ENCODE data around the gene PUS10.
"Not testable (repeated sequence)": the region's sequence is repeated elsewhere in the genome, so short reads cannot be mapped to it uniquely, and the experiment has no call there.

PUS10 gene, protein sequence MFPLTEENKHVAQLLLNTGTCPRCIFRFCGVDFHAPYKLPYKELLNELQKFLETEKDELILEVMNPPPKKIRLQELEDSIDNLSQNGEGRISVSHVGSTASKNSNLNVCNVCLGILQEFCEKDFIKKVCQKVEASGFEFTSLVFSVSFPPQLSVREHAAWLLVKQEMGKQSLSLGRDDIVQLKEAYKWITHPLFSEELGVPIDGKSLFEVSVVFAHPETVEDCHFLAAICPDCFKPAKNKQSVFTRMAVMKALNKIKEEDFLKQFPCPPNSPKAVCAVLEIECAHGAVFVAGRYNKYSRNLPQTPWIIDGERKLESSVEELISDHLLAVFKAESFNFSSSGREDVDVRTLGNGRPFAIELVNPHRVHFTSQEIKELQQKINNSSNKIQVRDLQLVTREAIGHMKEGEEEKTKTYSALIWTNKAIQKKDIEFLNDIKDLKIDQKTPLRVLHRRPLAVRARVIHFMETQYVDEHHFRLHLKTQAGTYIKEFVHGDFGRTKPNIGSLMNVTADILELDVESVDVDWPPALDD

DNA sequence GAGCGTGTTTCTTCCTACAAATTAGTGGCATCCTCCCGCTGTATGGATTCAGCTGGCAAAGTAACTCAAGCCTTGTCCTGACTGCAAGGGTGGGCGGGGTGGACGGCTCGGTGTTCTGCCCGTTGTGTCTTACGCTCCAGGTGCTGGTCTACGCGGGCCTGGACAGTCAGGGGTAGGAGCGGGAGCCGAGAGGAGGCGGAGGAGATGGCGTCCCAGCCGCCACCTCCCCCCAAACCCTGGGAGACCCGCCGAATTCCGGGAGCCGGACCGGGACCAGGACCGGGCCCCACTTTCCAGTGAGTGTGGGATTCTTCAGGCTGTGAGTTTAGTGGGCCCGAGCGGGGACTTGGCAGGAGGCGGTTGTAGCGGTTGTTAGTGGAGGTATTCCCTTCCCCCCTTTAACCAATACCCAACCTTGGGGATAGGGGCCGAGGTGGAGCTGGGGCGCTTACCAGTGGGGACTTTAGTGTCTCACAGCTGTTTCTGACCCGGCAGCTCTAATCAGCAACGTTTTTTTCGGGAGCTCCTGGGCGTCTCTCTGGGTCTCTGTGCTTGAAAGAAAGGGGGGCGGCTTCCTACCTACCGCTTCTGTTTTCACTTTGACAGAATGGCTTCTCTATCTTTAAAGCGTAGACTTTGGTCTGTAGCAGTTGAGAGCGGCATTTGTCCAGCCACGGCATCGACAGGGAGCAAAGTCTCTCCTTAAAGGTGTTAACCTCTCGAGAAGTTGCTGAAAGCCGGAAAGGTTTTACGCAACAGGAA lies at the start of gene PUS10, which contains the start of gene PEX13:
Gene PUS10, minus strand, starts transcription at position 700 of the 762 bp plus-strand sequence. CDS start 6,365 bp downstream, outside the sequence.
Gene PEX13, plus strand, starts transcription at position 165 of the 762 bp plus-strand sequence. Its CDS starts 40 bp downstream, at position 205.
- DNase-seq (ENCODE audit: low spot score): peak; percentile 89

DNA sequence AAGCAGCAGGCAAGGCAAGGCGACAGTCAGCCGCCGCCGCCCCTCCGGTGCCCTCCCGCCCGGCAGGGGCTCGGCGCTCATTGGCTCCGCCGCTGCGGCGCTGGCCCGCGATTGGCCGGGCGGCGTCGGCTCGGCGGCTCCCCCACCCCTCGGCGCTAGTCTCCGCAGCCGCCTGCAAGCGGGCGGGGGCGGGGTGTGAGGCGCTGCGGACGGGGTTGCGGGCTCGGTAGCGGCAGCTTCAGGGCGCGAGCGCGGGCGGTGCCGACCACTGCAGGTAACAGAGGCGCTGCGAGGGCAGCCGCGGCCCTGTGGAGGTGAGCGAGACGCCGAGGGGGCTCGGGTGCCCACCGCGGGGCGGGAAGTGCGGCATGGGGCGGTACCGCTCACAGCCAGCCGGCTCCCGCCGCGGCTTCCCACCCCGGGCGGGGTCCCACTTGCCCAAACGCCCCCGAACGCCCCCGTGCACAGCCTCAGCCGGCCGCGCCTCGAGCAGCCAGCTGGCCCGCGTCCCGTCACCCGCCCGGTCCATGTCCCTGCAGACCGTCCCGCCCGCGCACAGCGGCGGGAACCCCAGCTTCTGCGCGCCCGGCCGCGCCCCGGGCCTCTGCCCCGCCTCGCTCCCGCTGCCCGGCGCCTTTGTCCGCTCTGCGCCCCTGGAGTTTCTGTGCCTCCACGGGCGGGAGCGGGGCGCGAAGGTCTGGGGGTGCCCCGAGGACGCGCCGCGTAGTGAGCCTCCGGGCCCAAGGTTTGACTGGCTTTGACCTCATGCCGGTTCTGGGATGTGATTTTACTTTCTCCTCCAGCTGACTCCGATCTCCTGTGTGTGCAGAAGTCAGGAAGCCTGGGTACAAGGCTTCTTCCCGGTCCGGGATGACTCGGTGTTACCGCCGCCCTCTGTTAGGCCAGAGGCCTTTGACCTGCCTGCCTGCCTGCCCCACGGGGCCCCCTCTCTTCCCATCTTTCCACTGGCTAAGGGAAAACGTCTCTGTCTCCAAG lies 48.0 kb upstream of the PUS10 start, which contains the start of gene SANBR:
Gene SANBR, plus strand, starts transcription at position 158 of the 996 bp plus-strand sequence. CDS start 4,480 bp downstream, outside the sequence.
- peak; percentile 95 for DNase-seq (ENCODE audit: low spot score)

DNA sequence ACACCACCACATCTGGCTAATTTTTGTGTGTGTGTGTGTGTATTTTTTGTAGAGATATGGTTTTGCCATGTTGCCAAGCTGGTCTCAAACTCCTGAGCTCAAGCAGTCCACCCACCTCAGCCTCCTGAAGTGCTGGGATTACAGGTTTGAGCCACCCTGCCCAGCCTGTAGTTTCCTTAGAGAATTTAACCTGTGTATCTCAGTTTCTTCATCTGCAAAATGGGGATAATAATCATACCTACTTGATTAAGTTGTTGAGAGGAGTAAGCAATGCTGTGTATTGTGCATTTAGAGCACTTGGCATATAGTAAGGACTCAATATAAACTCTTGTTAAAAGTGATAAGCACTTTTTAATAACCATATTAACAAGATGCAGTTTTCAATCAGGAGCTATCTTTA lies 41.3 kb upstream of the PUS10 start:
- DNase-seq (ENCODE audit: low spot score): no peak

DNA sequence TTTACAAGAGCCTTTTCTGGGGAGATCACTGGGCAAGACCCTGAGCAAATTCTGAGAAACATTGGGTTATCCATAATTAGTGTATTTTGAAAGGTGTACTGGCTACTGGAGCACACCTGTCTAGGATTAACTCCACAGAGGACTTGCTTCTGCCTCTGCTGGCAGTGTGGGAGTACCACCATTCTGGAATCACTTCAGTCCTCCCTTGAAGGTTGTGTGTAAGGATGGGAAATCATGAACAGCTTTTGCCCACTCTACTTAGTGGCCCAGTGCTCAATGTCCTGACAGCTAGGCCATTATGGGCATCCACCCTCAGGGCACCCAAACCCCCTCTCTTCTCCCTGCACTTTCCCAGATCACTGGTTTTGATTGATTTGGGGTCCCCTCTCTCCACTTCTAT lies 39.5 kb upstream of the PUS10 start:
- DNase-seq (ENCODE audit: low spot score): no peak

DNA sequence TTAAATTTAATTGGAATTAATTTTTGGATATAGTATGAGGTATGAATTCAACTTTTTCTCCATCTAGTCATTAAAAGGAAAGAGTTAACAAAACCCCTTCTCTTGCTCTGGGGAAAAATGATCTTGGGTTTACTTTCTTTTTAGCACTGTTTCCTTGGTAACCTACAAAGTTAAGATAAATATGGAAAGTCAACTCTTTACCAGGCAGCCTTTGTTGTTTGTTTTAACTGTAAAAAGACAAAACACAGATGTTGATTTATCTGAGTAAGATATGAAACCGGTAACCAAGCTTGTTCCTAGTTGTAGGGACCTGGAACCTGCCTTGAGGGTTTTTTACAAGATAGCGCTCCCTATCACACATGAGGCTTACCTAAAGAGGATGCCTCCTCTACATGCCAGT lies 37.5 kb upstream of the PUS10 start:
- DNase-seq (ENCODE audit: low spot score): no peak

DNA sequence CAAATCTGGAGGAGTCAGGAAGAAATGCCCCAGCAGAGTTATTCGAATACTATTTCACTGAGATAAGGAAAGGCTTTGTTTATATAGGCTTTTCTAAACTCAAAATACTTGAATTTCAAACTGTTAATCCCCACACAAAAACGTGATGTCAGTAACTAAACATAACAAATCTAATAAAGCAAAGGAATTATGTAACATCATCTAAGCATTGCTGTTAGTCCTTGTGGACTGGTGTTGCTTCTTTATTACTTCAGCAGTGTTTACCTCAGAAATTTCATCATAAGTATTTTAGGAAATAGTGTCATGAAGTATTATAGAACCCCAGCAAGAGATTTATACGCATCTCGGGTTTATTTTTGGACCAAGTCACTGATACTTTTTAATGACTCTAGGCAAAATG lies 27.9 kb upstream of the PUS10 start:
- DNase-seq (ENCODE audit: low spot score): no peak

DNA sequence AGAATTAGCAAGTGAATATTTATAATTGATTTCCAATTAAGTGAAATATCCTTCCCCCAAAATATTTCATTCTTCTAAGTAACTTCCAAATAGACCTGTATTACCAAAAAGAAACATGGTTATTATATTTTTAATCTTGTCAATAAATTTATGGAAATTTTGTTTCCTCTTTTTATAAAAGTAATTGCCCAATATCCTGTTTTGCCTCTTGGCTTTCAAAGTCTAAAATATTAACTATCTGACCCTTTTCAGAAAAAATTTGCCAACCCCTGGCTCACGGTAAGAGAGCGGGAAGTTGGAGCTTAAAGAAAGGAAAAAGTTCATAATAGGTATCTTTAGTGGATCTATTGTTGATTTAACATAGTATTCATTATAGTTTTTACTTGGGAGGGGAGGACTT lies 27.2 kb upstream of the PUS10 start:
- DNase-seq (ENCODE audit: low spot score): no peak

DNA sequence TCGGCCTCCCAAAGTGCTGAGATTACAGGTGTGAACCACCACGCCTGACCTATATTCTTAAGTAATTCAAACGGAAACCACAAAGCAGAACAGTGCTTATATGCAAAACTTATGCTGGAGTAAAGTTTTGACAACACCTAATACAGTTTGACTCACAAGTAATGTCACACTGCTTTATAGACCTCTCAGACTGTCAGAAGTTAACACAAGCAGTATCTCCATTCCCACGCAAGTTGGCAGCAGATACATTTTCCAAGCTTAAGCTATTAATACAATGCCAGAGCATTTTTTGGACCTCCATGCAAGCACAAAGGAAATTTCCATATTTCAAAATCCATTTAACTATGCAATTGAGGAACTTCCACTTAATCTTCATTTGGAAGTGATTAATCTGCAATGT lies 26.6 kb upstream of the PUS10 start:
- DNase-seq (ENCODE audit: low spot score): peak; percentile 41

DNA sequence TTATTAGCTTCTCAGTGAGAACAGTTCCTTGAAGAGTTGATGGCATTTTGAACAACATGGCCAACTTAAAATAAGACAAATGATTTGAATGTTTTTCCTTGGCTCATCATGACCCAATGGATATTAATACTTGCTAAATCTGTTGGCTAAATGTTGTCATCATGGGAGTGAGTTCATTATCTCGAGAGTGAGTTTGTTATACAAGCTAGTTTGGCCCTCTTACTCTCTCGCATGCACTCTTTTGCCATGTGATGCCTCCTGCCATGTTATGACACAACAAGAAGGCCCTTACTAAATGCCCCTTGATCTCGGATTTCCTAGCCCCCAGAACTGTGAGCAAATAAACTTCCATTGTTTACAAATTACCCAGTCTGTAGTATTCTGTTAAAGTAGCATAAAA lies 24.8 kb upstream of the PUS10 start:
- DNase-seq (ENCODE audit: low spot score): no peak

DNA sequence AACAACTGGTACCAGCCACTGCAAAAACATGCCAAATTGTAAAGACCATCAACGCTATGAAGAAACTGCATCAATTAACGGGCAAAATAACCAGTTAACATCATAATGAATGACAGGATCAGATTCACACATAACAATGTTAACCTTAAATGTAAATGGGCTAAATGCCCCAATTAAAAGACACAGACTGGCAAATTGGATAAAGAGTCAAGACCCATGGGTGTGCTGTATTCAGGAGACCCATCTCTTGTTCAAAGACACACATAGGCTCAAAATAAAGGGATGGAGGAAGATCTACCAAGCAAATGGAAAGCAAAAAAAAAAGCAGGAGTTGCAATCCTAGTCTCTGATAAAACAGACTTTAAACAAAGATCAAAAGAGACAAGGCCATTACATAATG lies 18.6 kb upstream of the PUS10 start:
- not testable (repeated sequence) for DNase-seq (ENCODE audit: low spot score)

DNA sequence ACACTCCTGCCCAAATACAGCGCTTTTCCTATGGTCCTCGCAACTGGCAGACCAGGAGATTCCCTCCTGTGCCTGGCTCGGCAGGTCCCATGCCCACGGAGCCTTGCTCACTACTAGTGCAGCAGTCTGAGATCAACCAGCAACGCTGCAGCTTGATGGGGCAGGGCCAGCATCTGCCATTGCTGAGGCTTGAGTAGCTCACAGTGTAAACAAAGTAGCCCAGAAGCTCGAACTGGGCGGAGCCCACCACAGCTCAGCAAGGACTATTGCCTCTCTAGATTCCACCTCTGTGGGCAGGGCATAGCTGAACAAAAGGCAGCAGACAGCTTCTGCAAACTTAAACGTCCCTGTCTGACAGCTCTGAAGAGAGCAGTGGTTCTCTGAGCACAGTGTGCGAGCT lies 16.5 kb upstream of the PUS10 start:
- not testable (repeated sequence) for DNase-seq (ENCODE audit: low spot score)

DNA sequence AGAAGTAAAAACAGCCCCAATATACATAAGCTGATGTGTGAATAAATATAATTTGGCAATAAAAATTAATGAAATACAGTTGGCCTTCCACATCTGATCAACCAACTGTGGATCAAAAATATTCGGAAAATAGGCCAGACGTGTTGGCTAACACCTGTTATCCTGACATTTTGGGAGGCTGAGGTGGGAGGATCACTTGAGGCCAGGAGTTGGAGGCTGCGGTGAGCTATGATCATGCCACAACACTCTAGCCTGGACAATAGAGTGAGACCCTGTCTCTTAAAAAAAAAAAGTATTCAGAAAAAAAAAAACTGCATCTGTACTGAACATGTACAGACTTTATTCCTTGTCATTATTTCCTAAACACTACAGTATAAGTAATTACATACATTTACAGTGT lies 11.5 kb upstream of the PUS10 start:
- DNase-seq (ENCODE audit: low spot score): no peak

DNA sequence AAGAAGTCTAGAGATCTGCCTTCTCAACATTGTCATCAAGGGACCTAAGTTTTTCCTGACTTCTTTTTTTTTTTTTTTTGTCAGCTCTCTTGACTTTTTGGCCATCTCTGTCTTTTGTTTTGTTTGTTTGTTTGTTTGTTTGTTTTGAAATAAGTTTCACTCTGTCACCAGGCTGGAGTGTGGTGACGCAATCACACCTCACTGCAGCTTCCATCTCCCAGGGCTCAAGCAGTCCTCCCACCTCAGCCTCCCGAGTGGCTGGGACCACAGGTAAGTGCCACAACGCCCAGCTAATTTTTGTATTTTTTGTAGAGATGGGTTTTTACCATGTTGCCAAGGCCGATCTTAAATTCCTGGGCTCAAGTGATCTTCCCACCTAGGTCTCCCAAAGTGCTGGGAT lies 5.6 kb upstream of the PUS10 start:
- no peak for DNase-seq (ENCODE audit: low spot score)

DNA sequence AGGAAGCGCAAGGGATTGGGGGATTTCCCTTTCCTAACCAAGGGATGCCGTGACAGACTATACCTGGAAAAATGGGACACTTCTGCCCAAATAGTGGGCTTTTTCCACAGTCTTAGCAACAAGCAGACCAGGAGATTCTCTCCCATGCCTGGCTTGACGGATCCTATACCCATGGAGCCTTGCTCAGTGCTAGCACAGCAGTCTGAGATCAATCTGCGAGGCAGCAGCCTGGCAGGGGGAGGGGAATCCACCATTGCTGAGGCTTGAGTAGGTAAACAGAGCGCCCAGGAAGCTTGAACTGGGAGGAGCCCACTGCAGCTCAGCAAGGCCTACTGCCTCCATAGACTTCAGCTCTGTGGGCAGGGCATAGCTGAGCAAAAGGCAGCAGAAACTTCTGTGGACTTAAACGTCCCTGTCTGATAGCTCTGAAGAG lies 3.2 kb upstream of the PUS10 start:
- no peak for DNase-seq (ENCODE audit: low spot score)

DNA sequence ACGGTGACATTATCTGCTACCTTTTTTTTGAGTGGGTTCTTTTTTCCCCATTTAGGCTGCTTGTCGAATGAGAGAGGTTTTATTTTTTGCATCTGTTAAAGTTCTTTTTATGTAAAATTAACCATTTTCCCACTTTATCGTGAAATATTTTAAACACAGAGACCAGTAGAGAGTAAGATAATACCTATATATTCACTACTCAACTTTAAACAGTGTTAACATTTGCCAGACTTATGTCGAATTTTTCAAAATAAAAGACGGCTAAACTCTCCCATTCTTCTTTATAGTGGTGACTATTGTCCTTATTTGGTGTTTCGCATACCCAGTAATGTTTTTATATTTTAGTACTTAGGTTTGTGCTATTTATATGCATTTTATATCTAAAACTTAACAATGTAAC lies 743 bp upstream of the PUS10 start:
- DNase-seq (ENCODE audit: low spot score): no peak

DNA sequence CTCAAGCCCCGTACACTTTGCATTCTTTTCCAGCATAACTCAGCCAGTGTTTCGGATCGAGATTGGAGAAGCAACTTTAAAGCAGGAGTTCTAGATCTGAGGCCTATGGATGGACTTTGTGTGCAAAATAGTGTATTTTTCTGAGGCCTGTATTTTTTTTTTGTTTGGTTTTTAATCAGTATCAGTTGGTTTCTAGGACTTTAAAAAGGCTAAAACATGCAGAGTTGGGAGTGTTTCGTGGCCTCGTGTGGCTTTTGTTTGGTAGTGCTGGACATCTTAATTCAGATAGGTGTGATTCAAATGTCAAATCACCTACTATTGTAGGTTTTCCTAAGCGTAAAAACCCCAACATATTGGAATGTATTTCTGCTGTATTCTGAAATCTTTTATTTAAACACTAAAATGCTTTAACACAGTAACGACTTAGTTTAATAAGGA lies 282 bp upstream of the PUS10 start:
- no peak for DNase-seq (ENCODE audit: low spot score)

DNA sequence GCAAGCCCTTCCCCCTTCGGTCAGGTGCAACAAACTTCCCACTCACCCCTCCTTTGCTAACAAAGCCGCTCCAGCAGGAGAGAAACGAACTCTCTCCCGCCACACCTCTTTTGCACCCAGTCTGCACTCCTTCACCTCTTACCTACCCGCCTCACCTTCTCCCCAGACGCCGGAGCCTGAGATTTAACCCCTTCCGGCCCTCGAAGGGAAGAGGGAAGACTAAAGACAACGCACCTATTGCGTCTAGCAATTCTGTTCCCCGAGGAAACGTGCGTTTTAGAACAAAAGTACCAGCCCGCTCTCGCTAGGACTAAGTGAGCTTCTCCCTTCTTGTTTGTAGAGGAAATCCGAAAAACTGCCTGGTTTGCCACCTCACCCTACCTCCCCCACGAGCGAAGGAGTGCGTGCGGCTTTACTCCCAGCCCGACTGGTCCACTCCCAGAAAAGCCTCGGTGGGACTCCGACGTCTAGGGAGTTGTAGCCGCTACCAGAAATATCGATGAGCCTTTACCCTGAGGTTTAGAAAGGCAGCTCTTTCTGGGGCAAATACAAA lies 976 bp downstream of the PUS10 start:
- peak; percentile 78 for DNase-seq (ENCODE audit: low spot score)

DNA sequence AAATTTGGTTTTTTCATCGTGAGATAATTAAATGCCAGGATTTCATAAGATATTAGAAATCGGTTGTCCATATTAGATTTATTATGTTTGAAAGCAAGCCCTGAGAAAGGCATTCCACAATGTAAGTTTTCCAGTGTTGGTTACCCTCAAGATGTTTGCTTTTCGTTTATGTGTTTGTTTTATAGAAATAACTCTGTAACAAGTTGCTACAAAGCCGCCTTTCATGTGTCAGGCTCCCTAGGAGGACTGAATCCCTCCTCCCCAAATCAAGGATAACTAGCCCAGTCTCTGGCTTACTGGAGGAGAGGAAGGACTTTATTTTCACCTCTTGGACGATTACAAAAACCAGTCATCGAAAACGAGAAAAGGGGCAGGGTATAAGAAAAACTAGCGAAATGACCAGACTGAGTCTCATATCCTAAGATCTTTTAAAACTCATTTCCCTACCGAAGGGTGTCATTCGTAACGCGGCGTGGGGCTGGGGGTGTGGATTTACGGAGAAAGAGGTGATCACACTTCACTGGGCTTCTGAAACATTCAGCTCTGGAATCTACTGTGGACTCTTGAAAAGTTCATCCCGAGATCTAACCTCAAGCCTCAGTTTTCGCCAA lies 1.6 kb downstream of the PUS10 start:
- no peak for DNase-seq (ENCODE audit: low spot score)

DNA sequence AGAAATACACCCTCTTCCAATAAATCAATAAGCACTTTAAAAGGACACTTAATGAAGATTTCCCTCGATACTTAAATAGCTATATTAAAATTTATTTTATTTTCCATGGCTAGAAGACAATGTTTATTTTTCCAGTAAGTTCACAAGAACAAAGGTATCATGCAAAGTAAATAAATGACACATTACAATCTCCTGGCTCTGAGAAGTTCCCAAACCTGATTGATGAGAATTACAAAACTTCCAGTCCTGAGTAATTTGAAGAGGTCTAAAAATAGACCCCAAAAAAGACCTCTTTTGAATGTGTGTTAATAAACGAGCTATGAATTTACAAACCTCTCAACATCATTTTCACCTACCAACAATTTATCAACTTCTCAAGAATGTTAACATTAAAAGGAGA lies 2.1 kb downstream of the PUS10 start:
- no peak for DNase-seq (ENCODE audit: low spot score)

DNA sequence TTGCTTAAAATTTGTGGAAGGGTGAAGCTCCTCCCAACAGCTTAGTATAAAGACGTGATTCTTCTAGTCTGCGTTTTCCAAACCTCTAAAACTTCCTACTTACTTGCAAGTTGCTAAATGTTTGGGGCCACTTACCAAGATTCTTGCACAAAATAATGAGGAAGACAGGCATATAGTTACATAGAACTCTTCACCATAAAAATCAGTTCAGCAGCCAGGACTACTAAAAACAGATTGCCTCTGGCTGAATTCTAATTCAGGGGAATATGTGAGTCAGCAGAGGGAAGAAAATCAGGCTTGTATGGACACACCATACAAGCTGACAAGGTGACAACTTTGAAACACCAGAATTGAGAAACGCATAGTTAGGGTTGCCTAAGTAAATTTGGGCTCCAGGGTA lies 3.3 kb downstream of the PUS10 start:
- no peak for DNase-seq (ENCODE audit: low spot score)

DNA sequence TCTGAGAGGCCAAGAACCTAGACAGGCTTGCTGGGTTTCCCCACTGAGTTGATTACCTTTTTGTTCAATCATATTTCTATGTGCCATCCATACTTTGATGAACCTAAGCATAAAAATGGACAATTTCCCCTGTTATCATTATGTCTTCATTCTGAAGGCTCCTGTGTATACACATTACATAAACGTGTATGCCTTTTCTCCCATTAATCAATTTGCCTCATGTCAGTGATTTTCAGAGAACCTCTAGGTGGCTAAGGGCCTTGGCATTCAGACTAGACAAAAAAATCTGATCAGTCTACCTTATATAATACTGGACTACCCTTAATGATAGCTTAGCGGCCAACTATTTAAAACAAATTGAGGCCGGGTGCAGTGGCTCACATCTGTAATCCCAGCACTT lies 4.7 kb downstream of the PUS10 start:
- no peak for DNase-seq (ENCODE audit: low spot score)

Data from Ammon's horn (tissue), 1 donor.